Prostate gland (tissue), 2 donors: ENCODE measurements around the gene BRCA2. TPM values are rescaled to one million over a fixed set of nuclear protein-coding genes. Genes with fewer than 3 reads are reported as not detected.

ENCODE experiments used
- DNase-seq: peaks from one replicate; pipeline ENCODE4 v3.0.0-alpha.2; 2019; ENCODE audit warnings: low spot score
- H3K27ac ChIP-seq, 2 donors: fragments of 200-600 bp; sonication (generic); 2 replicates each; pipeline ENCODE4 v1.5.1; 2017 to 2019
- H3K27me3 ChIP-seq: fragments of 200-600 bp; sonication (generic); replicated peaks from 2 replicates; pipeline ENCODE4 v1.5.1; 2019; ENCODE audit not compliant: insufficient read depth
- H3K36me3 ChIP-seq, 2 donors: fragments of 200-600 bp; sonication (generic); 1 replicate in 1 of 2; 2 replicates in 1 of 2; pipeline versions ENCODE4 v1.5.1 to v1.8.1; 2017 to 2019
- H3K4me1 ChIP-seq: fragments of 200-600 bp; sonication (generic); replicated peaks from 2 replicates; pipeline ENCODE4 v1.5.1; 2019
- H3K4me3 ChIP-seq, 2 donors: fragments of 200-600 bp; sonication (generic); 2 replicates each; pipeline ENCODE4 v1.5.1; 2017 to 2019
- H3K9me3 ChIP-seq: fragments of 200-600 bp; sonication (generic); 2 replicates; pipeline ENCODE4 v1.5.1; 2017
- POLR2A ChIP-seq: fragments of 450-650 bp; IDR thresholded peaks from one replicate; pipeline ENCODE4 v1.6.1; 2016; ENCODE audit warnings: antibody characterized with exemption, mild to moderate bottlenecking
- POLR2AphosphoS5 ChIP-seq: sonication (generic); formaldehyde crosslinking; IDR thresholded peaks from one replicate; pipeline ENCODE4 v1.6.1; 2017; ENCODE audit warnings: antibody characterized with exemption
- WGBS: methylation state at CpG from one replicate; pipeline ENCODE4 v1.1.5; 2018; 5-methylcytosine and 5-hydroxymethylcytosine counted together
- intact Hi-C: fragments of 100-400 bp; cut with DNase I; formaldehyde crosslinking; loops from one replicate; pipeline ENCODE4 v1.14.2; 2022
- total RNA-seq, 2 donors: library from RNA; depleted of rRNA; stranded (reverse); fragments of >200 nt; gene quantifications; one replicate each; pipeline ENCODE4 v1.1.0, GENCODE V29; 2016
- TF ChIP-seq, protein P1 (sequence below), 4 experiments: fragments of 200-600 bp in 2 of 4; fragments of 450-650 bp in 2 of 4; sonication (generic) in 2 of 4; IDR thresholded peaks; 1 replicate in 3 of 4; 2 replicates in 1 of 4; pipeline ENCODE4 v1.5.1; 2016 to 2019; ENCODE audit warnings: antibody characterized with exemption in 4 of 4, mild to moderate bottlenecking in 2 of 4, moderate library complexity in 2 of 4

Gene BRCA2
- total RNA-seq, 2 donors from 2014 or later, result 1.8 to 6.6 TPM

DNA sequence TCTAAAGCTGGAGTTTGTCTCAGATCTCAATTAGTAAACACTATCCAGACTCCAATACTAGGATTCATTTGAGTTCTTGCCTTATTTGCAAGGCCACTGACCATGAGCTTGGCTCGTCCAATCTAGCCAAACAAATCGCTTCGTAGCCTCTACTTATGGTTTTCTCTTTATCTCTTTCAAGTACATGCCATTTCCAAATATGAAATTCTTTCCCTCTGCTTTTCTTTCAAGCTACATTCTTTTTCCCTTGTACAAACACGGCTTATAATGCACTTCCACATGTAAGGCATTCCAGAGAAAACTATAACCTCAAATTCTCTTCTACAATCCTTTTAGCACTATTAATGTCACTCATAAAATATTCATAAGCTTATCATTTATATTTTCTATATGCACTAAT lies 123.6 kb downstream of the BRCA2 start:
- no peaks in the 10 kb centered on the region for H3K36me3 ChIP-seq
- TF ChIP-seq, protein P1, sequence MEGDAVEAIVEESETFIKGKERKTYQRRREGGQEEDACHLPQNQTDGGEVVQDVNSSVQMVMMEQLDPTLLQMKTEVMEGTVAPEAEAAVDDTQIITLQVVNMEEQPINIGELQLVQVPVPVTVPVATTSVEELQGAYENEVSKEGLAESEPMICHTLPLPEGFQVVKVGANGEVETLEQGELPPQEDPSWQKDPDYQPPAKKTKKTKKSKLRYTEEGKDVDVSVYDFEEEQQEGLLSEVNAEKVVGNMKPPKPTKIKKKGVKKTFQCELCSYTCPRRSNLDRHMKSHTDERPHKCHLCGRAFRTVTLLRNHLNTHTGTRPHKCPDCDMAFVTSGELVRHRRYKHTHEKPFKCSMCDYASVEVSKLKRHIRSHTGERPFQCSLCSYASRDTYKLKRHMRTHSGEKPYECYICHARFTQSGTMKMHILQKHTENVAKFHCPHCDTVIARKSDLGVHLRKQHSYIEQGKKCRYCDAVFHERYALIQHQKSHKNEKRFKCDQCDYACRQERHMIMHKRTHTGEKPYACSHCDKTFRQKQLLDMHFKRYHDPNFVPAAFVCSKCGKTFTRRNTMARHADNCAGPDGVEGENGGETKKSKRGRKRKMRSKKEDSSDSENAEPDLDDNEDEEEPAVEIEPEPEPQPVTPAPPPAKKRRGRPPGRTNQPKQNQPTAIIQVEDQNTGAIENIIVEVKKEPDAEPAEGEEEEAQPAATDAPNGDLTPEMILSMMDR (IDR thresholded peaks at IDR 0.05), result no peak
- TF ChIP-seq POLR2AphosphoS5, result no peak
- TF ChIP-seq POLR2A, result no peak
- 76% methylated on average over 4 of the region's 4 CpGs for WGBS
- no peak for DNase-seq
- no peaks in the 10 kb centered on the region for H3K9me3 ChIP-seq
- intact Hi-C loops, result no loop called here
- no peaks in the 10 kb centered on the region for H3K27me3 ChIP-seq
- no peak overlapping the region for H3K27ac ChIP-seq
- H3K4me3 ChIP-seq, result no peak overlapping the region
- no peaks in the 10 kb centered on the region for H3K4me1 ChIP-seq

DNA sequence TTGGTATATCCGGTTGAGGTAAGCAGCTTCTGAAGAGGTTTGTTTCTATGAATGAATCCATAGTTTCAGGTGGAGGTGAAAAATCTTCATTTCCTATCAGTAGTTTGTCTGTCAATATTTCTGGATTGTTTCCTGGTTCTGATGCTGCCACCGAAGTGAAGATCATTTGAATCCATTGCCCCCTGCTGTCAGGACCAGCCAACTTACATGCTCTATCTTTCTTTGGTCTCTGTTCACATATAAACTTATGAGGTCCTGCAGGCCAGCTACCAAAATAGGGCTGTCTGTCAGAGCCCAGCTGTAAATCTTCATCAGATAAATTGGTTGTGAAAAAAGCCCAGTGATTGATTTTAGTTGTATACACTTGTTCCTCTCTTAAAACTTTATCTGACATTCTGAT lies 127.8 kb downstream of the BRCA2 start:
- Histone ChIP-seq H3K36me3 (no peaks in the 10 kb centered on the region), H3K9me3 (no peaks in the 10 kb centered on the region), H3K4me3 (no peak overlapping the region), H3K27me3 (no peaks in the 10 kb centered on the region), H3K27ac (no peak overlapping the region), H3K4me1 (no peaks in the 10 kb centered on the region)
- 39% methylated on average over 2 of the region's 2 CpGs for WGBS
- DNase-seq, result peak; percentile 21
- no peak for TF ChIP-seq POLR2A
- TF ChIP-seq, protein P1 (IDR thresholded peaks at IDR 0.05), result peak in 2 of 4 experiments; percentile 28 to 36
- intact Hi-C loops, result no loop called here

DNA sequence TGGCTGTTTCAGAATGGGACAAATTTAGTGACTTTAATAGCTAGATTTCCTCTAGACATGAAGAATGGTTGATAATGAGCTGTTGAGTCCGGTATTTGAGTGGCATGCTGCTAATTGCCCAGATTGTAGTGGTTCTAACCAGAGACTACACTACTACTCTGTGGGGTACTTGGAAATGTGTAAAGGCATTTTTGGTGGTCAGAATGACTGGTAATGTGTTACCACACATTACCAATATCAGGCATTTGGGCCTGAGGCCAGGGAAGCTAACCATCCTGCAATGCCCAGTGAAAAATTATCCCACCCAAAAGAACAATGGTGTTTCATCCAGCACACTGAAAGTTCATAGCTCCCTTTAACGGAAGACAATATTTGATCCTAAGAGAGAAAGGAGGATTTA lies 130.2 kb downstream of the BRCA2 start:
- no peaks in the 10 kb centered on the region for H3K9me3 ChIP-seq
- DNase-seq, result no peak
- no peaks in the 10 kb centered on the region for H3K36me3 ChIP-seq
- WGBS, result 95% methylated on average over 2 of the region's 2 CpGs
- intact Hi-C loops, result no loop called here
- H3K27ac ChIP-seq, result no peak overlapping the region
- no peaks in the 10 kb centered on the region for H3K4me1 ChIP-seq
- TF ChIP-seq POLR2A, result no peak
- TF ChIP-seq, protein P1 (IDR thresholded peaks at IDR 0.05), result no peak
- no peak for TF ChIP-seq POLR2AphosphoS5
- no peak overlapping the region for H3K4me3 ChIP-seq
- H3K27me3 ChIP-seq, result no peaks in the 10 kb centered on the region

DNA sequence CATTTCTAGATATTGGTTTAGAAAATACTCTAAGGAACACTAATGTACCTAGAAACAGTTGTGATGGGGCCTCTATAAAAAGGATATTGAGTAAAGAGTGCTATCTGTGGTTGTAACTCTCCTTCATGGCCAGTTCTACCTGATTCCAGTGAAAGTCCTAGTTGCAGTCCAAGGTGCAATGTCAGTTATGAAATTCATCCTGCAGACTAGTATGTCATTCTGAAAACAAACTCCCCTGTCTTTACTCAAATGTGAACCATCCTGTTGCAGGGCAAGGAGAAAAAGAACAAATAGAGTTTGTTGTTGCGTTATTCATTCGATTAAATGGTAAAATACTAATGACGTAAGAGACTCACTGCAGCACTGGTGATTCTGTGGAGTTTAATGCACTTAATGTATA lies 130.9 kb downstream of the BRCA2 start:
- TF ChIP-seq, protein P1 (IDR thresholded peaks at IDR 0.05), result no peak
- TF ChIP-seq POLR2AphosphoS5, result no peak
- no peak for TF ChIP-seq POLR2A
- no peak overlapping the region for H3K27ac ChIP-seq
- WGBS, result 100% methylated on average over 3 of the region's 3 CpGs
- no peak for DNase-seq
- no peaks in the 10 kb centered on the region for H3K36me3 ChIP-seq
- H3K9me3 ChIP-seq, result no peaks in the 10 kb centered on the region
- intact Hi-C loops, result no loop called here
- no peak overlapping the region for H3K4me3 ChIP-seq
- H3K27me3 ChIP-seq, result no peaks in the 10 kb centered on the region
- no peaks in the 10 kb centered on the region for H3K4me1 ChIP-seq

DNA sequence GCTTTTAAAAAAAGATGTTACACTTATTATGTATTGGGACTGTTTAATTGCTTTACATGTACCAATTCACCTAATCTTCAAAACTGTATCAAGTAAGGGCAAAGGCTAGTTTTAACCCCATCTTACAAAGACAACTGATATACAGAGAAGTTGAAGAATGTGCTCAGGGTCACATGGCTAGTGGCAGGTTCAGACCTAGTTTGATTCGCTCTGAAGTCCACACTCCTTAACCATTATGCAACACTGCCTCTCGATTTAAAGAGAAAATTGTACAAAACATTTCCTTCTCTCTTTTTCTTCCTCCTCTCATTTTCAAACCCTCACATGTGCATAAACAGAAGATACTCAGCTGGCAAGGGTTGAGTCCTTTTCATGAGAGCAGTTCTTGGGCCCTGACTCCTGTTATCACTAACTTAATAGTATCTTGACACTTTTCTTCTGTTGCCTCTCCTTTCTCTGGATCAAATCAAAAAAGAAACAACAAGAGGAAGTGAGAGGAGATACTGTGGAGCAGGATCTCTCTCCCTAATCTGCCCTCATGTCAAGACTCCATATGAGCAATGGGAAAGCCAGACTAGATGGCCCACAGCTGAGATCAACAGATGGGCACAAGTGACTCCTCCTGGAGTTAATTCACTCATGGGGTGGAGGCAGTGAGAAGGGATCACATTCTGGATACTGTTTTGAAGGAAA lies 131.6 kb downstream of the BRCA2 start:
- no peak overlapping the region for H3K4me3 ChIP-seq
- no peak for DNase-seq
- H3K36me3 ChIP-seq, result no peaks in the 10 kb centered on the region
- TF ChIP-seq, protein P1 (IDR thresholded peaks at IDR 0.05), result no peak
- TF ChIP-seq POLR2AphosphoS5 (no peak), POLR2A (no peak)
- H3K9me3 ChIP-seq, result no peaks in the 10 kb centered on the region
- no peaks in the 10 kb centered on the region for H3K27me3 ChIP-seq
- no peak overlapping the region for H3K27ac ChIP-seq
- 76% methylated on average over 2 of the region's 2 CpGs for WGBS
- intact Hi-C loops, result no loop called here
- no peaks in the 10 kb centered on the region for H3K4me1 ChIP-seq
